HL-60/S4 (cell line): ENCODE data around the gene HYAL2.
"Not testable (repeated sequence)": the region's sequence is repeated elsewhere in the genome, so short reads cannot be mapped to it uniquely, and the experiment has no call there.

Experiments used
- in situ Hi-C: fragments of 300-500 bp; cut with MboI; formaldehyde crosslinking; loops from 2 replicates; pipeline ENCODE4 v1.14.3; 2022; ENCODE audit warnings: low sequenced_read_pairs

Gene HYAL2

DNA sequence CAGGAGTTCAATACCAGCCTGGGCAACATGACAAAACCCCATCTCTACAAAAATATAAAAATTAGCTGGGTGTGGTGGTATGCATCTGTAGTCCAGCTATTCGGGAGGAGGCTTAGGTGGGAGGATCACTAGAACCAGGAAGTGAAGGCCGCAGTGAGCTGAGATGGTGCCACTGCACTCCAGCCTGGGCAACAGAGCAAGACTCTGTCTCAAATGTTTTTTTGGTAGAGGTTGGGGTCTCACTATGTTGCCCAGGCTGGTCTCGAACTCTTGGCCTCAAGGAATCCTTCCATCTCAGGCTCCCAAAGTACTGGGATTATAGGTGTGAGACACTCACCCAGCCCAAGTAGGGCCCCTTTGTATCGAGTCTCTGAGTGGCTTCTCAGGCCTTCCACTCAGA is 28.5 kb downstream of the HYAL2 start:
- in situ Hi-C loops, result no loop called here

DNA sequence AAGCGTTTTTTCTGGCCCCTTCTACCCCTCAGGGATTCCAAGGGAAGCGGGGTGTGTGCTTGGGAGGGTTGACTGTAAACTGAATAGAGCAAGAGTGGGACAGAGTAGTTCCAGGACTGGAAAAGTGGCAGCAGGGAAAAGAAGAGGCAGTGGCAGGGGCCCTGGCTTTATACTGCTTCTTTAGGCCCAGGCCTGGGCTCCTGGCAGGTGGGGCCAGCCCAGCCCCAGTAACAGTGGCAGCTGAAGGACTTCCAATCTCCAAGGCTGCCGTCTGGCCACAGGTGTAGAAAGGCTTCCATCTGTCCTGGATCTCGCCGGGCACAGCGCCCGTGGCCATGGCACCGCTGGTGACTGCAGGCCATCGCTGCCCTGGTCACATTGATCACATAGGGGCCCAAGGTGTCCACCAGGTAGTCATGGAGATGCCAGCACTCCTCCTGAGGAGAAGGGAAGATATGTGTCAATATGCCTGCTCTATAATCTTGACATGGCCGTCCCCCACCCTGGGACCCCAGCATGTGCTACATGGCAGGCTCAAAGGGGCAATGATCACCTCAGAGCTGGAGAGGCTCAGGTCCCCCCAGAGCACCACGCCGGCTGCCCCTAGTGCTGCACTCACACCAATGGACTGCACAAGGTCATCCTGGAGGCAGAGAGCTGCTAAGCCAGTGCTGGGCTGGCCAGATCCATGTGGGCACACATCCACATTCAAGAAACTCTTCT is 29.3 kb downstream of the HYAL2 start:
- in situ Hi-C loops, result no loop called here

DNA sequence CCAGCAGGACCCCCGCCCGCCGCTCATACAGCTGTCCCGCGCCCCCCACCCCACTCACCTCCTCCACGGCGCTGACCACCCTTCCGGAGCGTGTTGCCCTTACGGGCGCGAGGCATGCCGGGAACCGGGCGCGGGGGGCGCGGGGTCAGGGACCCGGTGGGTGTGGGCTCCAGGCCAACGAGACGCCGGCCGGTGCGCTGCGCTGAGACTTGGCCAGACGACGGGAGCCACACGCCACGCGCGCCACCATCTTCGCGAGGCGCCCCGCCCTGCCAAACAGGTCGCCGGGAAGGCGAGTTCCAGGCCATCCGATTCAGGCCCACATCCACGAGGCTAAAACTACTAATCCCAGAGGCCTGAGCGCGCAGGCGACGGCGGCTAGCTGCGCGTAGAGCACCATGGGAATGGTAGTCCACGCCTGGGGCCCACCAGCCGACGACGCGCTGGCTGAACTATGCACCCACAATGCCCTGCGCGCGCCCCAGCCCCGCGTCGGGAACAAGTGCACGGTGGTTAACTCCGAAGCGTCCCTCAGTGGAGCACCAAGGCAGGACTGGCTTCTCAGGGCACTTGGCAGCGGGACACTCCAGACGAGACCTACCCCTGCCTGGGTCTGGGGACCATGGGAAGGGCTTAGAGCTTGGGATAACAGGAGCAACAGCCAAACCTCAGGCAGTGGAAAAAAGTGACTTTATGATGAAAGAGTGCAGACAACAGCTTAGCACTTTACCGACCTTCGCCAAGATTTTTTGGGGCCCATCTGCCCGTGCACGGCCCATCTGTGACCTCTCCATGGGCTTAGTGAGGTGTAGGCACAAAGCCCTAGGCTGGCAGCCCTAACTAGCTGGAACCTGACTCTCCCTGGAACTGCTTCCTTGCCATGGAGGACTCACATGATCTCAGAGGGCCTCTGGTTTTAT is 30.1 kb downstream of the HYAL2 start, which contains the start of gene IFRD2:
IFRD2 (minus strand) TSS at position 271 of the 920 bp plus-strand sequence; CDS start at position 116, 155 bp downstream.
- in situ Hi-C loops, result no loop called here

DNA sequence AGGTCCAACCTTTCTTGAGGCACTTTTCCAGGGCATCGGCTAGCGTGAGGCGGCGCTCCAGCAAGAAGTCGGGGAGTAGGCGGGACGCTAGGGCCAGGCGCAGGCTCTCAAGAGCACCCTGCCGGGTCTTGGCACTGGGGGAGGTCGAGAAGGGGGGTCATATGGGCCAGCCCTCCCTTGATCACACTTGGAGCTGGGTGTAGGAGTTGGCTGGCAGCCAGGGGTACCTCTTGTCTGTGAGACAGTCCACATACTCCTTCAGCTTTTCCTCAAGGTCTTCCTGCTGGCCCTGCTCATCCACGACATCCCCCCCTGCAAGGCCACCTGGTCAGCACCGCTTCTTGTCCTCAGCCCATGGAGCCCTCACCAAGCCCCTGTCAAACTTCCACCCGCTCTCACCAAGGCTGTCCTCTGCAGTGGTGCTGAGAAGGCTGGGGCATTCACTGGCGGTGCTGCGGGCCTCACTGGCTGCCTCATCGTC is 32.3 kb downstream of the HYAL2 start:
- in situ Hi-C loops, result no loop called here

DNA sequence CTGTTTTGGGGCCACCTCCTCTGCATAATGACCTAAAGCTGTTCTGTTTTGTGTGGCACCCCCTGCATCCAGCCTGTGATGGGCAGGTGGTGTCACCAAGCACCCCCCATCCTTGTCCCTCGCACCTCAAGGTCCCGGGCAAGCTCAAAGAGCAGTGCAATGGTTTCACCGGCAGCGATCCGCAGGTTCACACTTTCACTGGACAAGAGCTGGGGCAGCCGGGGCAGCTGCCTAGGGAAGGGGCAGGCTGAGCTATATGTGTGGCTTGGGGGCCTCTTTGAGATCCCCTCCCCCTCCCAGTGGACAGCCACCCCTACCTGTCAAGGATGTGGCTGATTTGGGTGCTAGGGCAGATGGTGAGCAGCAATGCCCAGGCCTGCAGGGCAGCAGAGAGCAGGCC is 33.4 kb downstream of the HYAL2 start:
- in situ Hi-C loops, result no loop called here

DNA sequence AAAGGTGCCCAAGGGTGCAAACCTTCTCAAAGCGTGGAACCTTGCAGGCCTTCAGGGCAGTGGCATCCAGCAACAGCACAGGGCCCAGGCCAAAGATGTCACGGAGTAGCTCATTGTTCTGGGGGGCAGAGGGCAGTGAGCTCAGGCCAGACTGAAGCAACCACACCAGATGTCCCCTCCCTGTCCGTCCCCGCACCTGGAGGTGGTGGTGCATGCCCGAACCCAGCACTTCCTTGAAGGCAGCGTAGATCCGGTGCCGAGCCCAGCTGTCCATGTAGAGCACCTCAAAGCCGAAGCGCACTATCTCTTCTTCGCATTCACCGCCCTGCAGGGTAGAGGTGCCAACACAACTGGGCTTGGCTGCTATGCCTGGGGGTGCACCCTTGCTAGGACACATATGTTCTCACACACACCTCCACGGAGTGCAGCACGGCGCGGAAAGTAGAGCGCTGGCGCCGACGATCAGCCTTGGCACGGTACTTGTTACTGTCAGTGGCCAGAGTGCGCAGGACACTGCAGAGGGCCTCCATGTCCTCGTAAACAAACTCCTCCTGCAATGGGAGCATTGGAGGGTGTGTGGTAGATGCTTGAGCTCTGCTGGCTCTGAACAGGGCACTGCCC is 34.0 kb downstream of the HYAL2 start:
- in situ Hi-C loops, result no loop called here

DNA sequence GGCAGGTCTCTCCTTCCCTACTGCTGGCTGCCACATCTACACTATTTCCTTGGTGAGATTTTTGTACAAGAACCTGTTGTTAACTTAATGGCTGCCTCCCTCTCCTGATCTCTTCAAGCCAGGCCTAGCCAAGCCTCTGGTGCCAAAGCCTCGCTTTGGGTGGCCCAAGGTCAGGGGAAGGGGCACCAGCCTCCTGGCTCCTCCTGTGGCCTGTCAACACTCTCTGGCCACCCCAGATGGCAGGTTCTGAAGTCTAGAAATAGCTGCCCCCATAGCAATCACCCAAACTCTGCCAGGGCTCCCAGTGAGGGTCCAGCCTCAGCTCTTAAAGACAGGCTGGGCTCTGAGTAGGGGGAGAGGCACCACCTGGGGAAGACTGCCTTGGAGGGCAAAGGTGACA is 35.3 kb downstream of the HYAL2 start:
- in situ Hi-C loops, result no loop called here

DNA sequence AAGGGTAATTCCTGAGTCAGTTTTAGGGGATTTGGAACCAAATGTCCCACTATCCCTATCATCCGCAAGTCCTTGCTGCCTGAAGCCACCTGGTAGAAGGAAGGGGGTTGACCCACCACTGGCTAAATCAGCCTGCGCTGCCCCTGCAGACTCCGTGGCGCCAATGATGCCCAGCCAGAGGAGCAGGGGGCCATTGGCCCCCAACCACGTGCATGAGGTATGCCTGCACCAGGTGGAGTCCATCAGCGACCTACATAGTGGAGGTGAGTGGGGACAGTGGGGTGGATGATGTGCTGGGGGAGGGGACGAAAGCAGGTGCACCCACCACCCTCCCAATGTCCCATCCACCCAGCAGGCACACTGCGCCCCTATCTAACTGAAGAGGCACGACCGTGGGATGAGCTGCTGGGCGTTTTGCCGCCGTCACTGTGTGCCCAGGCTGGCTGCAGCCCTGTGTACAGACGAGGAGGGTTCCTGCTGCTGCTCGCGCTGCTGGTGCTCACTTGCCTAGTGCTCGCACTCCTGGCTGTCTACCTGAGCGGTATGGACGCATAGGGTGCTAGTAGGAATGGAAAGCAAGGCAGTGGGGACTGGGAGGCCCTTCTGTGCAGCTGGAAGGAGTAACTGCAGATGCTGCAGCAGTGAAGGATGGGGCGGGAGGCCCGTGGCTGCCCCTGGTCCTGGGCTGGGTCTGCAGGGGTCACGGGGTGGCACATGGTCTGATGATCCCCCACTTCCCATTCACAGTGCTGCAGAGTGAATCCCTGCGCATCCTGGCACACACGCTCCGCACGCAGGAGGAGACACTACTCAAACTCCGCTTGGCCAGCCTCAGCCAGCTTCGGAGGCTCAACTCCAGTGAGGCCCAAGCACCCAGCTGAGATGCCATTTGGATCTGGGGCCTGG is 36.0 kb downstream of the HYAL2 start:
- in situ Hi-C loops, result no loop called here

DNA sequence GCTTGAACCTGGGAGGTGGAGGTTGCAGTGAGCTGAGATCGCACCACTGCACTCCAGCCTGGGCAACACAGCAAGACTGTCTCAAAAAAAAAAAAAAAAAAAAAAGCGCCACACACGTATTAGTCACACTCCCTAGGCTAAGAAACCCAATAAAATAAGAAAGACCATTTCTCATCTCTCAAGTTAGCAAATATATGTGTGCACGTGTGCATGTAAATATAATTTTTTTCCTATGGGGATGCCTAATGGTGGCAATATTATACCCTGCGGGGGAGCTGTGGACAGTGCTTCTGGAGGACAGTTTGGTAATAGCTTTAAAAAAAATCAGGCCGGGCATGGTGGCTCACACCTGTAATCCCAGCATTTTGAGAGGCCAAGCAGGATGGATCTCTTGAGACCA is 38.4 kb downstream of the HYAL2 start:
- in situ Hi-C loops, result not testable (repeated sequence)

DNA sequence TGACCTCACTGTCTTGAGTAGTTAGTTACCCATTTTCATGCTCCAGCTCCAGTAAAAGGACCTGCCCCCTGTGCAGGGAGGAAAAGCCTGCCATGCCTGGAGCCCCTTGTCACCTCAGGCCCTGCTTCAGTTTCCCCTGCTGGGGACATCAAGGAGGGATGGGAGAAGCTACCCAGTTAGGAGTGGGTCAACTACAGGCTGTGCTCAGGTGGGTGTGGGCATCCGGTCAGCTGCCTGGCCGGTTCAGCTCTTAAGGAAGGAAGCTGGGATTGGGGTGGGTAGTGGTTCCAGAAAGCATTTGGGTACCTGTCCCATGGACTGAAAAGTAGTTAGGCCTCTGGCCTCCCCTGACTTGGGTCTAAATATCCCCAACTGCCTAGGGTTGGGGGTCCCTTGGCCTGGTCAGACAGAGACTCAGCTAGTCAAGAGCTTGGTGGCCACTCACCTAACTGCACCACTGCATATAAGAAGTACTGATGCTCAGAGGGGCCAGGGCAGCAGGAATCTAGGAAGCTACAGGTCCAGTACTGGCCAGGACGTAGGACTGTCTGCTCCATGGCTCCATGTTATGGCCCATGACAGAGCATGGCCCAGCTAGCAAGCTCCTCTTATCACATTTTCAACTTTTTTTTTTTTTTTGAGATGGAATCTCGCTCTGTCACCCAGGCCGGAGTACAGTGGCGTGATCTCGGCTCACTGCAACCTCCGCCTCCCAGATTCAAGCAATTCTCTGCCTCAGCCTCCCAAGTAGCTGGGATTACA is 43.1 kb downstream of the HYAL2 start:
- in situ Hi-C loops, result no loop called here

DNA sequence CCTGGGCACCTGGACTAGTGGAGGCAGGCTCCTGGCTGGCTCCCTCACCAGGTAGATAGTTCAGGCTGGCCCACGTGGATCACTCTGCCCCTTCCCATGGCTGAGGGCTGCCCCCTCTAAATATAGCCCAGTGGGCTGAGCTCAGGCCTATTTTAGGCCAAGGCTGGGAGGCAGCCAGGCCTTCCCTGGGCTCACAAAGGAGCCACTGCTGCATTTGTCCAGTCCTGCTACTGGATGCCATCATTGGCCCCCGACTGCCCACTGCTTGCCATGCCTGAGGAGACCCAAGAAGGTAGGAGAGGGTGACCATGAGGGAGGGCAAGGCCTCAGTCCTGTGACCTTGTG is 43.7 kb downstream of the HYAL2 start, which contains the start of gene LSMEM2:
LSMEM2 (plus strand) TSS at position 208 of the 345 bp plus-strand sequence; CDS start at position 235, 27 bp downstream.
- in situ Hi-C loops, result no loop called here

DNA sequence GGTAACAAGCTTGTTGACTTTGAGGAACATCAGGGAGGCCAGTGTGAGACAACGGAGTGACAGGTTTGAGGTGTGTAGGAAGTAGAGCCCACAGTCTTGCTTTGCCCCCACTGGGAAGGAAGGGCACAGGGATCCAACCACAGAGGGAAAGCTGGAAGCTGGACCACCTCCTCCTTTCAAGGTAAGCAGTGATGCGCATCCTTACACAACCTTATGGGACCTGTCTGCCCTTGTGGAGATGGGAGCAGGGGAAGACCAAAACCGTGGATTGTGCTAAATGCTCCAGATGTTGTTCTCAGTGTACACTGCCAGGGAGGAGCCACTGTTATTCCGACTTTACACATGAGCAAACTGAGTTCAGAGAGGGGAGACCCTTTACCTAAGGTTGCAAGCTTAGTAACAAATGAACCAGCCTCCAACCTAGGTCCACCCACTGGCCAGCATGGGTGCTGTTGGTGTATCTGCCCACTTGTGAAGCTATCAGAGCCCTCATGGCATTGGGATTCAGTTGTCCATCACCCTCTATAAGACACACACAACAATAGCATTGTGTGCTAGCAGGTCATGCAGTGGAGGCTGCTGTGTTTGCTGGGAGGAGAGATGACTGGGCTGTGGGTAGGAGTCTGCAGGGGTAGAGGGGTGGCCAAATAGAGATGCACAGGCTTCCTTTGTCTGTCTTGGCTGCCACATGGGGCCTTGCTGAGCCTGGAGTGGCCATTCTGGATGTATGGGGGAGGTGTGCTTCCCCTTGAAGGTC is 44.2 kb downstream of the HYAL2 start:
- in situ Hi-C loops, result no loop called here

DNA sequence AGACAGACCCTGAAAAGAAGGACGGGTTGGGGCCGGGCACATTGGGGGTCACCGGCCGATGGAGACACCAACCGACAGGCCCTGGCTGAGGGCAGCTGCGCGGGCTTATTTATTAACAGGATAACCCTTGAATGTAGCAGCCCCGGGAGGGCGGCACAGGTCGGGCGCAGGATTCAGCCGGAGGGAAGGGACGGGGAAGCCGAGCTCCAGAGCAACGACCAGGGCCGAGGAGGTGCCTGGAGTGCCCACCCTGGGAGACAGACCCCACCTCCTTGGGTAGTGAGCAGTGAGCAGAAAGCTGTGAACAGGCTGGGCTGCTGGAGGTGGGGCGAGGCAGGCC is 45.8 kb downstream of the HYAL2 start:
- in situ Hi-C loops, result no loop called here

DNA sequence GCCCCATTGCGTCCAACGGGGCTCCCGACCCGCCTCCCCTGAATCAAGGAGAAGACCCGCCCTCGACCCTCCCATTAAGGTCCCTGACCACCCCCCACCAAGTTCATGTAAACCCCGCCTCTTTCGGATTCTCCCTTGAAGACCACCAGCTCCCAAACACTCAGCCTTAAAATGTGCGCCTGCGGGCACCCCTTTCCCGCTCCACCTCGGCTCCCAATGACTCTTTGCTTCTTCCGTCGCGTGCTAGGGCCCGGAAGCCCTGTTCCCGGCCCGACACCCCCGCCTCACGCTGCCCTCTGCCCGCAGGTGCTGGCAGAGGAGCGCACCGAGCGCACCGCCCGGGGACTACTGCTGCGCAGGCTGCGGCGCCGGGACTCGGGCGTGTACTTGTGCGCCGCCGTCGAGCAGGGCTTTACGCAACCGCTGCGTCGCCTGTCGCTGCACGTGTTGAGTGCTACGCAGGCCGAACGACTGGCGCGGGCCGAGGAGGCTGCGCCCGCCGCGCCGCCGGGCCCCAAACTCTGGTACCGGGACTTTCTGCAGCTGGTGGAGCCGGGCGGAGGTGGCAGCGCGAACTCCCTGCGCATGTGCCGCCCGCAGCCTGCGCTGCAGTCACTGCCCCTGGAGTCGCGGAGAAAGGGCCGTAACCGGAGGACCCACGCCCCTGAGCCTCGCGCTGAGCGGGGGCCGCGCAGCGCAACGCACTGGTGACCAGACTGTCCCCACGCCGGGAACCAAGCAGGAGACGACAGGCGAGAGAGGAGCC is 46.4 kb downstream of the HYAL2 start:
- in situ Hi-C loops, result no loop called here

DNA sequence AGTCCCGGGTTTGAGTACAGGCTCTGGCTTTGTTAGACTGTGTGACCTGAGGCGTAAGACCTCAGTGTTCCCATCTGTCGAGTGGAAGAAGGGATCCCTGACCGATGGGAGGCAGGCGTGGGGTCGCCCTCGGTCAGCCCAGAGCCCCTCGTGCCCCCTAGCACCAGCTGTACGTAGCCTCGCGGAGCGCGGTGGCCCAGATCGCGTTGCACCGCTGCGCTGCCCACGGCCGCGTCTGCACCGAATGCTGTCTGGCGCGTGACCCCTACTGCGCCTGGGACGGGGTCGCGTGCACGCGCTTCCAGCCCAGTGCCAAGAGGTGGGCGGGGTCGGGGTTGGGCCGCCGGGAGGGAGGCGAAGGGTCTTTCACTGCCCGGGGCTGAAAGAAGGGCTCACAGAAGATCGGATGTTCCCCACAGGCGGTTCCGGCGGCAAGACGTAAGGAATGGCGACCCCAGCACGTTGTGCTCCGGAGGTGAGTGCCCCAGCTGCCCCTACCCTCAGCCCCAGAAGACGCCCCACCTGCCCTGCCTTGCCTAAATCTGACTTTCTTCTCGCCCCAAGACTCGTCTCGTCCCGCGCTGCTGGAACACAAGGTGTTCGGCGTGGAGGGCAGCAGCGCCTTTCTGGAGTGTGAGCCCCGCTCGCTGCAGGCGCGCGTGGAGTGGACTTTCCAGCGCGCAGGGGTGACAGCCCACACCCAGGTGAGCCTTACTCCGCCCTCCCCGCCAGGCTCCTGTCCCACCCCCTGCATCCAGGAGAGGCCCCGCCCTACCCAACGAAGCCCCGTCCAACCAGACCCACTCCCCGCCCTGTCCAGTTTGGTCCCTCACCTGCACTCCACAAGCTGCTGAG is 47.2 kb downstream of the HYAL2 start:
- in situ Hi-C loops, result no loop called here

DNA sequence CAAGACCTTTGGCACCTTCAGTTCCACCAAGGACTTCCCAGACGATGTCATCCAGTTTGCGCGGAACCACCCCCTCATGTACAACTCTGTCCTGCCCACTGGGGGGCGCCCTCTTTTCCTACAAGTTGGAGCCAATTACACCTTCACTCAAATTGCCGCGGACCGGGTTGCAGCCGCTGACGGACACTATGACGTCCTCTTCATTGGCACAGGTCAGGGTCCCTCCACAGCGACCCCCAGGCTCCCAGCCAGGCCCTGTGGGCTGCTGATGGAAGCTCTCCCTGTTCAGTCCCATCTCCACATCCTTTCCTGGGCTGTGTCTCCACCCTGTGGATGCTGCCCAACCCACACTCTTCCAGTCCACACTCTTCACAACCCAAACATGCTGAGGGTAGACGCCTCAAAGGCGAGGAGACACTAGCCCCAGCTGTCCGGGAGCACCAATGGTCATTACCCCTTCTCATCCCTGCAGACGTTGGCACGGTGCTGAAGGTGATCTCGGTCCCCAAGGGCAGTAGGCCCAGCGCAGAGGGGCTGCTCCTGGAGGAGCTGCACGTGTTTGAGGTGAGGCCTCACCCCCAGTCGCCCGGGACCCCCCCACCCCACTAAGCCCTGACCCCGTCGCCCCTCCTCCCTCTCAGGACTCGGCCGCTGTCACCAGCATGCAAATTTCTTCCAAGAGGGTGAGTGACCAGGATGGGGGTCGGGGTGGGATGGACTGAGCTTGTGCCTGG is 48.0 kb downstream of the HYAL2 start:
- in situ Hi-C loops, result no loop called here

DNA sequence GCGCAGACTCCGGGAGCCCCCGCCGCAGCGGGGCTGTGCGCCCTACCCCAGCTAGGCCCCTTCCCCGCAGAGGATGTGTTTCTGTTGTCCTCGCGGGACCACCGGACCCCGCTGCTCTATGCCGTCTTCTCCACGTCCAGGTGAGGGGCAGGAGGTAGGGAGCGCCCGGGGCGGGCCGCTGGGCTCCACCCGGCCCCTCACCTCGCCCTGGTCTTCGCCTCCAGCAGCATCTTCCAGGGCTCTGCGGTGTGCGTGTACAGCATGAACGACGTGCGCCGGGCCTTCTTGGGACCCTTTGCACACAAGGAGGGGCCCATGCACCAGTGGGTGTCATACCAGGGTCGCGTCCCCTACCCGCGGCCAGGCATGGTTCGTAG is 48.9 kb downstream of the HYAL2 start:
- in situ Hi-C loops, result no loop called here
